ENCODE results near the gene RBMX. TPM values are rescaled to one million over a fixed set of nuclear protein-coding genes. Genes with fewer than 3 reads are reported as not detected.

The RBMX gene
- total RNA-seq, 3 donors from 2014 or later (not counting 1 experiment from before 2014, with no cell fraction given): 171 to 208 (median 174) TPM

GRCh38 chrX:136851526-136851925 lies 29.0 kb downstream of the RBMX start:
- Histone ChIP-seq H3K27ac (ENCODE audit: low read length) (no peak overlapping the region), H3K36me3 (ENCODE audit: control insufficient read depth, insufficient read depth, low read length) (no peaks in the 10 kb centered on the region), H3K9me3 (ENCODE audit: control insufficient read depth, insufficient read depth, low read length) (no peaks in the 10 kb centered on the region), H3K27me3 (ENCODE audit: control insufficient read depth, insufficient read depth, low read length) (no peaks in the 10 kb centered on the region), H3K4me1 (ENCODE audit: control insufficient read depth, insufficient read depth, low read length) (no peaks in the 10 kb centered on the region), H3K4me3 (ENCODE audit: low read length) (no peak overlapping the region)
- H3K27ac Mint-ChIP-seq: no peak overlapping the region
- ATAC-seq: no peak
- 100% methylated on average over 3 of the region's 3 CpGs for WGBS (ENCODE audit: insufficient coverage)
- no peak for DNase-seq
- no peaks in the 10 kb centered on the region for H3K4me1 Mint-ChIP-seq
- H3K9me3 Mint-ChIP-seq: no peaks in the 10 kb centered on the region
- intact Hi-C loops (cut with micrococcal nuclease): loop anchor here (10.0 kb wide), 1 partner anchor 87 kb away; no protein-coding TSS in a partner anchor
- TF ChIP-seq CTCF (IDR thresholded peaks at IDR 0.05): no peak
- H3K27me3 Mint-ChIP-seq (ENCODE audit: low read depth in 2 of 2): no peaks in the 10 kb centered on the region
- no peaks in the 10 kb centered on the region for H3K36me3 Mint-ChIP-seq
- H3K4me3 Mint-ChIP-seq: no peak overlapping the region

- Mint-ChIP-seq H3K27me3 (ENCODE audit: low read depth in 2 of 2) (no peaks in the 10 kb centered on the region), H3K4me3 (no peak overlapping the region), H3K4me1 (no peaks in the 10 kb centered on the region), H3K27ac (no peak overlapping the region), H3K9me3 (no peaks in the 10 kb centered on the region), H3K36me3 (no peaks in the 10 kb centered on the region)
- TF ChIP-seq CTCF (IDR thresholded peaks at IDR 0.05): no peak
- intact Hi-C loops (cut with micrococcal nuclease): loop anchor here (10.0 kb wide), 1 partner anchor 86 kb away; no protein-coding TSS in a partner anchor
- H3K27me3 ChIP-seq (ENCODE audit: control insufficient read depth, insufficient read depth, low read length): no peaks in the 10 kb centered on the region
- no peak for ATAC-seq
- no peak overlapping the region for H3K27ac ChIP-seq (ENCODE audit: low read length)
- H3K9me3 ChIP-seq (ENCODE audit: control insufficient read depth, insufficient read depth, low read length): no peaks in the 10 kb centered on the region
- H3K4me1 ChIP-seq (ENCODE audit: control insufficient read depth, insufficient read depth, low read length): no peaks in the 10 kb centered on the region
- no peak overlapping the region for H3K4me3 ChIP-seq (ENCODE audit: low read length)
- no peaks in the 10 kb centered on the region for H3K36me3 ChIP-seq (ENCODE audit: control insufficient read depth, insufficient read depth, low read length)
- 94% methylated on average over 9 of the region's 9 CpGs for WGBS (ENCODE audit: insufficient coverage)
- DNase-seq: no peak
Observed at GRCh38 chrX:136850441-136851175, 29.9 kb downstream of the RBMX start.

GRCh38 chrX:136849395-136849794 lies 31.1 kb downstream of the RBMX start:
- no peak for ATAC-seq
- no peaks in the 10 kb centered on the region for H3K36me3 ChIP-seq (ENCODE audit: control insufficient read depth, insufficient read depth, low read length)

More at GRCh38 chrX:136849395-136849794, 31.1 kb downstream of the RBMX start:
- Mint-ChIP-seq H3K27ac (no peak overlapping the region), H3K4me1 (no peaks in the 10 kb centered on the region), H3K4me3 (no peak overlapping the region), H3K9me3 (no peaks in the 10 kb centered on the region), H3K36me3 (no peaks in the 10 kb centered on the region), H3K27me3 (ENCODE audit: low read depth in 2 of 2) (no peaks in the 10 kb centered on the region)
- no peaks in the 10 kb centered on the region for H3K27me3 ChIP-seq (ENCODE audit: control insufficient read depth, insufficient read depth, low read length)
- TF ChIP-seq CTCF (IDR thresholded peaks at IDR 0.05): no peak
- intact Hi-C loops (cut with micrococcal nuclease): no loop called here
- H3K27ac ChIP-seq (ENCODE audit: low read length): no peak overlapping the region
- H3K4me3 ChIP-seq (ENCODE audit: low read length): no peak overlapping the region
- DNase-seq: no peak
- no peaks in the 10 kb centered on the region for H3K9me3 ChIP-seq (ENCODE audit: control insufficient read depth, insufficient read depth, low read length)
- no peaks in the 10 kb centered on the region for H3K4me1 ChIP-seq (ENCODE audit: control insufficient read depth, insufficient read depth, low read length)
- WGBS (ENCODE audit: insufficient coverage): 100% methylated on average over 1 of the region's 3 CpGs
